Activated CD4-positive, alpha-beta T cell treated with anti-CD3 and anti-CD28 coated beads for 1 hour (primary cell): ENCODE results near the gene EHBP1L1.

ENCODE experiments used
- DNase-seq: peaks from one replicate; pipeline ENCODE4 v3.0.0-alpha.2; 2020

EHBP1L1 gene

DNA sequence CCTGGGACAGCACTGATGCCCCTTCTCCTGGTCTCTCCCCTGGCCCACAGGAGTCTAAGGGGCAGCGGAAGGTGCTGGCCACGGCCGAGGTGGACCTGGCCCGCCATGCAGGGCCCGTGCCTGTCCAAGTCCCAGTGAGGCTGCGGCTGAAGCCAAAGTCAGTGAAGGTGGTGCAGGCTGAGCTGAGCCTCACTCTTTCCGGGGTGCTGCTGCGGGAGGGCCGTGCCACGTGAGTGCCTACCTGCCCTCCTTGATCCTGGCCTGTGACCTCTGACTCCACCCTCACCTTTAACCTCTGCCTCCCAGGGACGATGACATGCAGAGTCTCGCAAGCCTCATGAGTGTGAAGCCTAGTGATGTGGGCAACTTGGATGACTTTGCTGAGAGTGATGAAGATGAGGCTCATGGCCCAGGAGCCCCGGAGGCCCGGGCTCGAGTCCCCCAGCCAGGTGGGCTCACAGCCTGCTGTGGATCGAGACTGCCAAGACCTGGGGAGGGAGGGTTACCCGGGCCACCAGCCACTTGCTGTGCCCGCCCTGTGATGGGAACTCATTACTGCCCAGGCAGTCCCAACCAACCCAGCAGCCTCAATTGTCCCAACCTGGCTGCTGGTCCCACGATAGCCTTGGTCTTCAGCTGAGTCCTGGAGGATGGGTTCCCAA is 4.3 kb downstream of the EHBP1L1 start:
- no peak for DNase-seq

GRCh38 chr11:65580756-65581155 is 4.9 kb downstream of the EHBP1L1 start:
- no peak for DNase-seq

DNA sequence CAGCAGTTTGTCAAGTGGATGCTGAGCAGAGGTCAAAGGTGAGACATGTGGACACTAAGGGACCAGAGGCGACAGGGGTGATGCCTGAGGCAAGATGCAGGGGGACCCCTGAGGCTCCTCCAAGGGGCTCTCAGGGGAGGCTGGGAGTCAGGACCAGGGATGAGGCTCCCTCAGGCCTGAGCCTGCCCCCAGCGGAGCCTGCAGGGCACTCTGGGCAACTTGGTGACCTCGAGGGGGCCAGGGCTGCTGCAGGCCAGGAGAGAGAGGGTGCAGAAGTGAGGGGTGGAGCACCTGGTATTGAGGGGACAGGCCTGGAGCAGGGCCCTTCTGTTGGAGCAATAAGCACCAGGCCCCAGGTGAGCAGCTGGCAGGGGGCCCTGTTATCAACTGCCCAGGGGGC is 6.1 kb downstream of the EHBP1L1 start:
- DNase-seq, result no peak

GRCh38 chr11:65583589-65583988 is 7.7 kb downstream of the EHBP1L1 start:
- DNase-seq, result no peak

DNA sequence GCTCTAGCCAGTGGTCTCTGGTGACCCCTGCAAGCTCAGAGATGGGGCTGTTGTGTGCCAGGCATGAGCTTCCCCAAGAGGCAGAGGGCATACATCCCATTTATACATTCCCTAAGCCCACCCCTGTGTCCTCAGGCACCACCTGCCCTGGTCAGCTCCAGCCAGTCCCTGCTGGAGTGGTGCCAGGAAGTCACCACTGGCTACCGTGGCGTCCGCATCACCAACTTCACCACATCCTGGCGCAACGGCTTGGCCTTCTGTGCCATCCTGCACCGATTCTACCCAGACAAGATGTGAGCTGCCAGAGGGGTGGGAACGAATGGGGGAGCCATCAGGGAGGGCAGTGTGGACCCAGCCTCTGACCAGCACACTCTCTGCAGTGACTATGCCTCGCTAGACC is 8.3 kb downstream of the EHBP1L1 start:
- no peak for DNase-seq

DNA sequence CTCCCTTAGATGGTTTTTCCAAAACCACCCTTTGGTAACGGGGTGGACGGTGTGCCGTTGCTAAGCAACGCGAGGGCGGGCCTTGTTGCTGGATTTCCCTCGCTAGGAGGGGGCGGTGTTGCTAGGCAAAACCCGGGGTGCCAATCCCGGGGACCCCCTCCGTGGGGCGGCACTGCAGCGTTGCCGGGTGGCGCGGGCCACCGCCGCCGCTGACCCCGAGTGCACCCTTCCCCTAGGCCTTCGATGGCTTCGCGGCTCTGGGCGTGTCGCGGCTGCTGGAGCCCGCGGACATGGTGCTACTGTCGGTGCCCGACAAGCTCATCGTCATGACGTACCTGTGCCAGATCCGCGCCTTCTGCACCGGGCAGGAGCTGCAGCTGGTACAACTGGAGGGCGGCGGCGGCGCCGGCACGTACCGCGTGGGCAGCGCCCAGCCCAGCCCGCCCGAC is 8.9 kb downstream of the EHBP1L1 start:
- no peak for DNase-seq

- no peak for DNase-seq
These were observed 9.8 kb downstream of the EHBP1L1 start for GRCh38 chr11:65585396-65586246.

DNA sequence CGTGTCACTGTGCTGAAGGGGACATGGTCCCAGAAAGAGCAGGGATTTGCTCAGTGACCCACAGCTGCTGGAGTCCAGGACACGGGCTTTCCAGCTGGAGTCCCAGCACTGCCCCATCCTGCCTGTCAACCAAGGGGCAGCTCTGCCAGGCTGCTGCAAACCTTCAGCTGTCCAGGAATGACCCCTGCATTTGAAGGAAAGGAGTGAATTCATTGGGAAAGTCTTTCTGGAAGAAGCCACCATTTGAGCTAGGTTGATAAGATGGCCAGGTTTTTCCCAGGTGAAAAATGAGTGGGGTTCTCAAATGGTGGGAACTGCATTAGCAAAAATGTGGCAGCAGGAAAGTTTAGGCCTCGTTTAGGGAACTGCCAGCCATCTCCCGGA is 10.4 kb downstream of the EHBP1L1 start:
- no peak for DNase-seq

DNA sequence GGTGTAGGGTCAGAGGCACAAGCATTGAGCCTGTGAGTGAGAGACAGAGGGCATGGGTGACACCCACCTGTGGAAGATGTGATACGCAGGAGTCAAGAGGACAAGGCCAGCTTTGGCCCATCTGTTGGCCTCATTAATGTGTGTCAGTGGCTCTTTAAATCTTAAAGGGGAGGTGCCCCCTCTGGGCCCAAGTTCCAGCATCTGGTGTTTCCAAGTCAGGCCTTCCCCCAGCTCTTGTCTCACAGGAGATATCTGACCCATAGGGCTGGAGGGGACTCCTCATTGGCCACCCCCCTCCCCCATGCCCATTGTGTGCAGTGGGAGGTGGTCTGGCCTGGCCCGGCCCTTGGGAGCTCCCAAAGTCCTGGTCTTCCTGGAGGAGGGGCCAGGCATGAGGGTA is 10.8 kb downstream of the EHBP1L1 start:
- no peak for DNase-seq

DNA sequence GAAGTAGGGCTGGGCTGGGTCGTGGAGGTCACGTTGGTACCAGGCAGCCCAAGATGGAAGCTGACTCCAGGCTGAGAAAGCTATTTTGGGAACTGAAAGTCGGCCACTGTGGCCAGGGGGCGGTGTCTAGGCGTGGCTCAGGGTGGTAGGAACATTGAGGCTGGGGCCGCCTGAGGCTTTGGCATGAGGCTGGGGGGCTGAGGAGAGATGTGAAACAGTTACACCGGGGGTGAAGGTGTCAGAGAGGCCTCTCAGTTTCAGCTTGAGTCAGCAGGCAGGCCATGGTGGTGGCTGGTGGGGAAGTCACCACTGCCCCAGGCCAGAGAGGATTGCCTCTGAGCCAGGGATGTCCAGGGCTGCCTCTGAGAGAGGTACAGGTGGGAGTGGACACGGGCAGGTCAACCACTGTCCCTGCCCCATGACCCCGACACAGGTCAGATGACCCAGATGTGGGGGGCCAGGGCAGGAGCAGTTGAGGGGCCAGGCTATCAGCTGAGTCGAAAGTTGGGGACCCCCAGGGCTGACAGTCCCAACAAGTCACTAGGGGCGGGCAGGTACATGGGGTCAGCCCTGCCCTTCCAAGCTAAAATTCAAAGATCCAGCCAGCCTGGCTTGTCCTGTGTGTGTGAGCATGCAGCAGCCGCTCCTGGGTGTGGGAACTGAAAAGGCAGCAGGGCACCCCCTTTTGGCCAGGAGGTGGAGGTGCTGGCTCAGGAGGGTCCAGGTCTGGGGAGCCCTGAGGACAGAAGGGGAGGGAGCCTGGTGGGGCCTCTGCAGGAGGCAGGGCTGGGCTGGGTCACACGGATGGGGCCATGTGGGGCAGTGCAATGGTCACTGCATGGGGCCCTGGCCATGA is 12.6 kb downstream of the EHBP1L1 start:
- peak; percentile 68 for DNase-seq

DNA sequence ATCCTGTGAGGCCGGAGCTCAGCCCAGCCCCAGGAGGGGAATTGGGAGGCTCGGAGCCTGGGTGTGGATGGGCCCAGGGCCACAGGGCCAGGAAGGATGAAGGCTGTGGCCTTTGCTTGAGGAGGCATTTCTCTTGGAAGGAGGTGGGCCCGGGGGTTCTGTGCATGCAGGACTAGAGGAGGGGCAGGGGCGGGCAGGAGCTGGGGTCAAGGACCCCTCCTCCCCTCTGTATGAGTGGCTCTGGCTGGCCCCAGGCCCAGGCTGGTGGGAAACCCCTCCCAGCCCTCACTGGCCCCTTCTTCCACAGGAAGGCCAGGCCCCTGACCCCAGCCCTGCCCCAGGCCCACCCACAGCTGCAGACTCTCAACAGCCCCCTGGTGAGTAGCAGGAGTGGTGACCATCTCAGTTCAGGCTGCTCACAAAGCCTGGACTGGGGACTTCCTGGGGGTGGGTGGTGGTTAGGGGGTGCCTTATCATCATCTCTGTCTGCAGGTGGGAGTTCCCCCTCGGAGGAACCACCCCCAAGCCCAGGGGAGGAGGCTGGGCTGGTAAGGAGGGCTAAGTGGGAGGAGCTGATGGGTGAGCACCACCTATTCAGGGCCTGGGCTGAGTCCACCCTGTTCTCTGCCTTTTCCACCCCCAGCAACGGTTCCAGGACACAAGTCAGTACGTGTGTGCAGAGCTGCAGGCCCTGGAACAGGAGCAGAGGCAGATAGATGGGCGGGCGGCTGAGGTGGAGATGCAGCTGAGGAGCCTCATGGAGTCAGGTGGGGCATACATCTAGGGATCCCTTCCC is 13.8 kb downstream of the EHBP1L1 start:
- no peak for DNase-seq

- DNase-seq, result no peak
These were observed 14.4 kb downstream of the EHBP1L1 start for GRCh38 chr11:65590240-65590738.

DNA sequence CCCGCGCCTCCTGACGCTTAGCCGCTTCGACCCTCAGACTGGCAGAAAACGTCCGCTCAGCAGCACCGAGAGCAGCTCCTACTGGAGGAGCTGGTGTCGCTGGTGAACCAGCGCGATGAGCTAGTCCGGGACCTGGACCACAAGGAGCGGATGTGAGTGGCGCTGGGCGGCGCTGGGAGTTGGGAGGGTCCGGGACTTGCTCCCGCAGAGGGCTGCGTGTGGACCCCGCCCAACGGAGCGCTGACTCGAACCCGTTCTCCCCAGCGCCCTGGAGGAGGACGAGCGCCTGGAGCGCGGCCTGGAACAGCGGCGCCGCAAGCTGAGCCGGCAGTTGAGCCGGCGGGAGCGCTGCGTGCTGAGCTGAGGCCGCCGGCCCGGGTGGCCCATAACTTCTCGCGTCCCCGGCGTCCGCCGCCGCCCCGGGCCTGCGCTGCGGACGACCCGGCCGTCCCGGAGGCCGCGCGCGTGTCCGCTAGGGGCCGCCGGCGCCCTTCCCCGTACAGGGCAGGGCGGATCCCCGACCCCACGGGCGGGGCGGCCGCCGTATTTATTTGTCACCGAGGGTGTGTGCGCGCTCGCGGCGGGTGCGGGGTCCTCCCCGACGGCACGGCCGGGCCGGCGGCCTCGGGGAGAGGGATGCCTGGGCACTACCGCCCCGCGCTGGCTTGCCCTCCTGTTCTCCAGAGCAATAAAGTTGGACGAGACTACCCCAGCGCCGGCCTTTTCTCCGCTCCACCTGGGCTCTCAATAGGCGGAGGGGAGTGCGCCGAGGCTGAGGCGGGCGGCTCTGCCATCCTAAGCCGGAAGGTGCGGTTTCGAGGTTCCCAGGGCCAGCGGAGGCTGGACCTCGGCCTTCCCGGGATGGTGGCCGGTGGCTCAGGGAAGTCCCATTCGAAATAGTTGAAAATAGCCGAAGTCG is 16.3 kb downstream of the EHBP1L1 start:
- no peak for DNase-seq

DNA sequence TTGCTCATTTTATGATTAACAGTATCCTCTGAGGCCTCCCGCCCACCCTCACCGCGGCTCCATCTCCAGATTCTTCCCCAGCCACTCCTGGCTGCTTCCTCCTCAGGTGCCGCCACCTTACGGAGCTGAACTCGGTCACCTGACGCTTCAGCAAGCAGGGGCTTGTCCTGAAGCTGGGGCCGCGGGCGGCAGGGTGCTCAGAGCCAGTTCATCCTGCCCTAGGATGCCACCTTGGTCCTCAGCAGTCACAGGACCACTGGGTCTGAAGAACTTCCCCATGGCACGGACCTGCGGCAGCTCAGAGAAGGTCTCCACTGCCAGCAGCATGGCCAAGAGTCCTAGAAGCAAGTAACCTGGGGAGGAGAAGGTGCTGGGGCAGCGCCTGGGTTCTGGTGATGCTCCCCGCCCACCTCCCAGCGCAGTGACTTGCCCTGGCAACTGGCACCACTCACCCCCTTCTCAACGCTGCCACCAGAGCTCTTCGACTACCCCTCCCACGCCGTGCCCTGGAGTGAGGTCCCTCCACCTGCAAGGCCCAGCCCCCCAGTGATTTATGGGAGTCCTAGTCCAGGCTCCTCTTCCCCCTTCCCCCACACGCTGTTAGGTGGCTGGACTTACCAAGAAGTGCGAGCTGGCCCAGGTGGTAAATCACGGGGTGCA is 17.1 kb downstream of the EHBP1L1 start:
- DNase-seq, result no peak

DNA sequence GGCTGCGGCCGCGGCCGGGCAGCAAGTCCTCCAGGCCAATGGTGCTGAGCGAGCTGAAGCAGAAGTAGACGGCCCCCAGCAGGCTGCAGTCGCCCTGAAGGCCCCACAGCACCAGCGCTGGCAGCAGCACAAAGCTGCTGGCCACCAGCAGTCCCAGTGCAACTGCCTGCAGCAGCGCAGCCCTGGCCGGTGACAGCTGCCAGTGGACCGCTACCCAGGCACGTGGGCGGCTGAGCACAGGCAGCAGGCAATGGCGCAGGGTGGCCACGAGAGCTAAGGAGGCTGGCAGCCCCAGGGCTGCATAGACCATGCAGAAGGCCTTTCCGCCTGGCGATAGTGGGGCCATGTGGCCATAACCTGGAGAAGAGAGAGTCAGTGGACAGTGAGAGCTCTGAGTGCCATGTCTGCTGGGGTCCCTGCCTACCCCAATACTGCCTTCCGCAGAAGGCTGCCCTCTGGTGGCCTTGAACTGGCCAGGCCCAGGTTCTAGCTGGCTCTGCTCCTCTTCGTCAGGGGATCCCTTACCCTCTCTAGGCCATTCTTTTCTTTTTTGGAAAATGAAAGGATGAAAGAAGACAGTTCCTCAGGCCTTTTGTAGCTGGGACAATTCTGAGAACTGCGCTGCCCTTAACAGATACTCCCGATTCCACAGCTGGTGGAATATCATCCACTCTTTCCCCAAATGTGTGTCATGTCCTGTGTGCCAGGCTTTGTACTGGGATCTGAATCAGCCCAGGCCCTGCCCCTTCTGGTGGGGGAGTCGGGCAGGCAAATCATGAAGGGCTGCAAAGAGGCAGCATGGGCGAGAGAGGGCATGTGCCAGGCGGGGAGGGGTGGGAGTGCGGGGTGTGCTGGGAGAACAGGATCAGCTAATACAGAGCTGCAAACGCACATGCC is 17.9 kb downstream of the EHBP1L1 start:
- DNase-seq, result no peak

GRCh38 chr11:65595131-65595530 is 19.3 kb downstream of the EHBP1L1 start:
- DNase-seq, result no peak

GRCh38 chr11:65595543-65596281 is 19.9 kb downstream of the EHBP1L1 start, which contains the start of gene KCNK7:
KCNK7 (minus strand) TSS chr11:65595800; CDS start chr11:65595772, 28 bp downstream.
- DNase-seq, result no peak

- no peak for DNase-seq
These were observed 20.7 kb downstream of the EHBP1L1 start for GRCh38 chr11:65596520-65596919.

DNA sequence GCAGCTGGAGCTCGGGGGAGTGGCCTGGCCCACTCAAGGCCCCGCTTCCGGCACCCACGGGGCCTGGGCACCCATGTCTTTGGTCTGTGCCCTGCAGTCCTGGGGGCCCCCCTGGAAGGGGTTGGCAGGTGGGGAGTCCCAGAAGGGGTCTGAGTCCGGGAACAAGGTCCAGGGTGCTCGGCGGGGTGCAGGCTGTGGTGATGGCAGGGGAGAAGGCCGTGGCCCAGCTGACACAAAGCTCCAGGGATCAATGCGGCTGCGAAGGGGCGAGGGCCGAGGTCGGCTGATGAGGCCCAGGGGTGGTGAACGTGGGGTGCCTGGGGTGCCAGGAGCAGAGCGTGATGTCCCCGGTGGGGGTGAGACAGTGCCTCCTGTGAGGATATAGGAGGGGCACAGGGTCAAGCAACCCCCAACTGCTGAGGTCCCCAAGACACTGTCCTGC is 22.4 kb downstream of the EHBP1L1 start:
- no peak for DNase-seq
